D721Med (cell line): ENCODE measurements around the gene CANT1.
"Not testable (repeated sequence)": the region's sequence is repeated elsewhere in the genome, so short reads cannot be mapped to it uniquely, and the experiment has no call there.

Source experiments
- DNase-seq: peaks from one replicate; pipeline ENCODE4 v3.0.0; 2011; ENCODE audit warnings: low spot score; ENCODE audit not compliant: insufficient read length
- FAIRE-seq: peaks from 2 replicates; lab custom pipeline; 2011; peaks lifted over from hg19 to GRCh38; lab: Jason Lieb, UNC
- CTCF ChIP-seq: IDR thresholded peaks from 2 replicates; pipeline ENCODE4 v1.5.1; 2012; ENCODE audit warnings: mild to moderate bottlenecking, control low read depth; ENCODE audit not compliant: insufficient read depth; ENCODE audit errors: missing control alignments

Gene CANT1

DNA sequence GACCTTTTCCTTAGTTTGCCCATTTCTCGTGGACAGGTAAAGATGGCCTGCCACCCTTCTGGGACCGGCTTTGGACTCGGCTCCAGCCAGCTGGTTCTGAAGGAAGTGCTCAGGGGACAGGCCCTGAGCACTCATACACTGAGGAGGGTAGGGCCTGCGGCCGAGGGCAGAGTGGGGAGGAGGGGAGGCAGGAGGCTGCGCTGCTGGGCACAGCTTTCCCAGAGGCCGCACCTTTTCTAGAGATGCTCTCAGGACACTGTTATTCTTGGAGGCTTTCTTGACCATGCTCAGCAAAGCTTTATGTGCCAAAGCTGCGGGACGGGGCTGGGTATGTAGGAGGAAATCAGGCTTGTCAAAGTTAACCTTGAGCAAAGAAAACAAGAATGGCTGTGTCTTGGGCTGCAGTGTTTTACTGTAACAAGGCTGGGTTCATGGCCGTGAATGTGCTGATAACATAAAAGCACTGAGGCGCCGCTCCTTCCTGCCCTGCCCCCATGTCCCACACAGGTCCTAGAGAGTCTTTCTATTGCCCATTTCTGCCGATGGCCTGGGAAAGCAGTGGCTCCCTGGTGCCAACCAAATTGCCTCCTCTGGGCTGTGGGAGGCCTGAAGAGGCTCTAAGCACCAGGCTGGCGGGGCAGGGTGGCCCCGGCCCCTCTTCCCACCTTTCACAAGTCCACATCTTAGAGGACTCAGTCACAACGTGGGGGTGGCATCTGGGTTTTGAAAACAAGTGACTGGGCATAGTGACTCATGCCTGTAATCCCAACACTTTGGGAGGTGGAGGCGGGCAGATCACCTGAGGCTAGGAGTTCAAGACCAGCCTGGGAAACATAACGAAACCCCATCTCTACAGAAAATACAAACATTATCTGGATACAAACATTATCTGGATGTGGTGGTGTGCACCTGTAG is 62.1 kb downstream of the CANT1 start:
- no peak for TF ChIP-seq CTCF
- FAIRE-seq (no peak), DNase-seq (no peak)

DNA sequence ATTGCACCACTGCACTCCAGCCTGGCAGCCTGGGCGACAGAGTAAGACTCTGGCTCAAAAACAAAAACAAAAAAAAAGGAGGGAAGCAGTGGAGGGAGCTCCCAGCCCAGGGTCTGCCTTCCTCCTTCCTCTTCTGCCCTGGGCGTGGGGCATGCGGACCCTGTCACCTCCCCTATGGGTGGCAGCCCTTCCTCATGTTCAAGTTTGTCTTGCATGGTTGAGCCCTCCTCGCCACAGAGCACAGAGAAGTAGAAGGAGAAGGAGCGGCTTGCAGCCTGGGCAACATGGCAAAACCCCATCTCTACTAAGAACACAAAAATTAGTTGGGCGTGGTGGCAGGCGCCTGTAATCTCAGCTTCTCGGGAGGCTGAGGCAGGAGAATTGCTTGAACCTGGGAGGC is 62.9 kb downstream of the CANT1 start:
- TF ChIP-seq CTCF, result no peak
- FAIRE-seq (no peak), DNase-seq (no peak)

GRCh38 chr17:78946131-78946530 is 63.4 kb downstream of the CANT1 start:
- TF ChIP-seq CTCF, result no peak
- no peak for FAIRE-seq
- DNase-seq, result no peak

DNA sequence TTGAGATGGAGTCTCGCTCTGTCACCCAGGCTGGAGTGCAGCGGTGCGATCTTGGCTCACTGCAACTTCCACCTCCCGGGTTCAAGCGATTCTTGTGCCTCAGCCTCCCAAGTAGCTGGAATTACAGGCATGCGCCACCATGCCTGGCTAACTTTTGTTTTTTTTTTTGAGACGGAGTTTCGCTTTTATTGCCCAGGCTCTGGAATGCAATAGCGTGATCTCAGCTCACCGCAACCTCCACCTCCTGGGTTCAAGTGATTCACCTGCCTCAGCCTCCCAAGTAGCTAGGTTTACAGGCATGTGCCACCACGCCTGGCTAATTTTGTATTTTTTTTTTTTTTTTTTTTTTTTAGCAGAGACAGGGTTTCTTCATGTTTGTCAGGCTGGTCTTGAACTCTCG is 64.1 kb downstream of the CANT1 start:
- FAIRE-seq, DNase-seq: not testable (repeated sequence)

GRCh38 chr17:78944956-78945355 is 64.6 kb downstream of the CANT1 start:
- DNase-seq (no peak), FAIRE-seq (no peak)
- TF ChIP-seq CTCF, result no peak

GRCh38 chr17:78944026-78944425 is 65.5 kb downstream of the CANT1 start:
- no peak for FAIRE-seq
- TF ChIP-seq CTCF, result no peak
- no peak for DNase-seq
